Natural killer cell (primary cell): ENCODE results near the gene NBEAL2. TPM values are rescaled to one million over a fixed set of nuclear protein-coding genes. Genes with fewer than 3 reads are reported as not detected.
A peak's percentile ranks its signal among the peaks of the same experiment; 100 is the strongest.

Experiments used
- ATAC-seq, 3 donors: fragments of 150-1000 bp in 2 of 3; fragments of 200-7000 bp in 1 of 3; cut with Tn5 transposase; 1 replicate in 1 of 3; 2 replicates in 2 of 3; pipeline ENCODE4 v1.10.0; 2021; ENCODE audit warnings: mild to moderate bottlenecking in 2 of 3, moderate library complexity in 2 of 3
- DNase-seq, 2 donors: peaks; one replicate each; pipeline versions ENCODE4 v3.0.0 to v3.0.0-alpha.2; 2013 to 2021; ENCODE audit warnings: mixed read lengths in 1 of 2
- H3K27ac ChIP-seq: one replicate; pipeline ENCODE4 v1.5.1; 2013; ENCODE audit warnings: mild to moderate bottlenecking, low read length
- H3K27me3 ChIP-seq: one replicate; pipeline ENCODE4 v1.6.1; 2013; ENCODE audit warnings: low read length; ENCODE audit not compliant: control insufficient read depth, insufficient read depth
- H3K36me3 ChIP-seq: one replicate; pipeline ENCODE4 v1.6.1; 2013; ENCODE audit warnings: low read length; ENCODE audit not compliant: control insufficient read depth, insufficient read depth
- H3K4me1 ChIP-seq: one replicate; pipeline ENCODE4 v1.6.1; 2013; ENCODE audit warnings: low read length; ENCODE audit not compliant: control insufficient read depth, insufficient read depth
- H3K4me3 ChIP-seq: one replicate; pipeline ENCODE4 v1.5.1; 2013; ENCODE audit warnings: low read length
- H3K9me3 ChIP-seq: one replicate; pipeline ENCODE4 v1.6.1; 2013; ENCODE audit warnings: low read length; ENCODE audit not compliant: control insufficient read depth, insufficient read depth
- H3K27ac Mint-ChIP-seq, 2 donors: one replicate each; pipeline ENCODE4 v1.8.0; 2022; ENCODE audit warnings: mild to moderate bottlenecking in 2 of 2, mixed read lengths in 2 of 2, moderate library complexity in 1 of 2
- H3K27me3 Mint-ChIP-seq, 2 donors: one replicate each; pipeline ENCODE4 v1.8.0; 2022; ENCODE audit warnings: low read depth in 2 of 2, mixed read lengths in 2 of 2
- H3K36me3 Mint-ChIP-seq: one replicate; pipeline ENCODE4 v1.8.0; 2022; ENCODE audit warnings: mixed read lengths
- H3K4me1 Mint-ChIP-seq, 2 donors: one replicate each; pipeline ENCODE4 v1.8.0; 2022; ENCODE audit warnings: mixed read lengths in 2 of 2
- H3K4me3 Mint-ChIP-seq: one replicate; pipeline ENCODE4 v1.8.0; 2022; ENCODE audit warnings: mild to moderate bottlenecking, moderate library complexity, mixed read lengths
- H3K9me3 Mint-ChIP-seq, 2 donors: one replicate each; pipeline ENCODE4 v1.8.0; 2022; ENCODE audit warnings: mixed read lengths in 2 of 2
- WGBS: methylation state at CpG from one replicate; pipeline ENCODE4 v1.1.7; 2013; ENCODE audit warnings: missing lambda C conversion rate; ENCODE audit not compliant: insufficient coverage; 5-methylcytosine and 5-hydroxymethylcytosine counted together
- intact Hi-C: fragments of 100-400 bp; cut with micrococcal nuclease; formaldehyde crosslinking; loops from one replicate; pipeline ENCODE4 v1.14.2; 2022
- total RNA-seq, 4 donors: library from RNA; stranded (reverse); fragments of 120-200 nt in 1 of 4; gene quantifications; one replicate each; pipeline versions ENCODE4 v1.2.3 to v1.2.4, GENCODE V29; 2013 to 2022
- TF ChIP-seq, protein P1 (sequence below): fragments of 200-600 bp; IDR thresholded peaks from one replicate; pipeline ENCODE4 v1.8.0; 2022; ENCODE audit warnings: antibody characterized with exemption

Gene NBEAL2, protein sequence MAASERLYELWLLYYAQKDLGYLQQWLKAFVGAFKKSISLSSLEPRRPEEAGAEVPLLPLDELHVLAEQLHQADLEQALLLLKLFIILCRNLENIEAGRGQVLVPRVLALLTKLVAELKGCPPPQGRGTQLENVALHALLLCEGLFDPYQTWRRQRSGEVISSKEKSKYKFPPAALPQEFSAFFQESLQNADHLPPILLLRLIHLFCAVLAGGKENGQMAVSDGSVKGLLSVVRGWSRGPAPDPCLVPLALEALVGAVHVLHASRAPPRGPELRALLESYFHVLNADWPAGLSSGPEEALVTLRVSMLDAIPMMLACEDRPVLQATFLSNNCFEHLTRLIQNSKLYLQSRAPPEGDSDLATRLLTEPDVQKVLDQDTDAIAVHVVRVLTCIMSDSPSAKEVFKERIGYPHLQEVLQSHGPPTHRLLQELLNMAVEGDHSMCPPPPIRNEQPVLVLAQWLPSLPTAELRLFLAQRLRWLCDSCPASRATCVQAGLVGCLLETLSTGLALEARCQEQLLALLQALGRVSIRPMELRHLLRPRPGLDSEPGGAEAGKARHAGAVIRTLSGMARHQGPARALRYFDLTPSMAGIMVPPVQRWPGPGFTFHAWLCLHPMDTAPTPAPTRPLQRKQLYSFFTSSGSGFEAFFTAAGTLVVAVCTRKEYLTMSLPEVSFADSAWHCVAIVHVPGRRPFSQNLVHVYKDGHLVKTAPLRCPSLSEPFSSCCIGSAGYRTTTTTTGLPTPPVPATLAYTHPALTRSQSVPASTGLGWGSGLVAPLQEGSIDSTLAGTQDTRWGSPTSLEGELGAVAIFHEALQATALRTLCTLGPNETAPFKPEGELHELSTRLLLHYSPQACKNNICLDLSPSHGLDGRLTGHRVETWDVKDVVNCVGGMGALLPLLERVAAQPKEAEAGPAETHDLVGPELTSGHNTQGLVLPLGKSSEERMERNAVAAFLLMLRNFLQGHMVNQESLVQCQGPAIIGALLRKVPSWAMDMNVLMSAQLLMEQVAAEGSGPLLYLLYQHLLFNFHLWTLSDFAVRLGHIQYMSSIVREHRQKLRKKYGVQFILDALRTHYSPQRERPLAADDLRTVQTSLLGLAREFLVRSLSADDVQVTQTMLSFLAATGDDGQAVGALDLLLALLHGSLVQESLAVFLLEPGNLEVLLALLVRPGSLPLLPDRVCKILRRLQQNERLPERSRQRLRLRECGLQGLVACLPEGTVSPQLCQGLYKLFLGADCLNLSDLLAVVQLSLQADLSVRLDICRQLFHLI (N-terminal part only)
- total RNA-seq = 100 to 1,000 TPM; 453 to 536 (median 532) TPM
- 136 TPM for total RNA-seq (2013)

- H3K27ac ChIP-seq = peak within 1 kb of the TSS; percentile 89
- H3K4me3 ChIP-seq = peak within 1 kb of the TSS; percentile 89
- no peaks in the 10 kb centered on the region for H3K9me3 Mint-ChIP-seq
- no peaks in the 10 kb centered on the region for H3K9me3 ChIP-seq
- H3K4me1 Mint-ChIP-seq = peaks cover 45 to 65% of the 10 kb centered on the region in 2 donors
- ATAC-seq (peak; percentile 73 to 91 (median 79)), DNase-seq (peak; percentile 93 to 97)
- TF ChIP-seq, protein P1, sequence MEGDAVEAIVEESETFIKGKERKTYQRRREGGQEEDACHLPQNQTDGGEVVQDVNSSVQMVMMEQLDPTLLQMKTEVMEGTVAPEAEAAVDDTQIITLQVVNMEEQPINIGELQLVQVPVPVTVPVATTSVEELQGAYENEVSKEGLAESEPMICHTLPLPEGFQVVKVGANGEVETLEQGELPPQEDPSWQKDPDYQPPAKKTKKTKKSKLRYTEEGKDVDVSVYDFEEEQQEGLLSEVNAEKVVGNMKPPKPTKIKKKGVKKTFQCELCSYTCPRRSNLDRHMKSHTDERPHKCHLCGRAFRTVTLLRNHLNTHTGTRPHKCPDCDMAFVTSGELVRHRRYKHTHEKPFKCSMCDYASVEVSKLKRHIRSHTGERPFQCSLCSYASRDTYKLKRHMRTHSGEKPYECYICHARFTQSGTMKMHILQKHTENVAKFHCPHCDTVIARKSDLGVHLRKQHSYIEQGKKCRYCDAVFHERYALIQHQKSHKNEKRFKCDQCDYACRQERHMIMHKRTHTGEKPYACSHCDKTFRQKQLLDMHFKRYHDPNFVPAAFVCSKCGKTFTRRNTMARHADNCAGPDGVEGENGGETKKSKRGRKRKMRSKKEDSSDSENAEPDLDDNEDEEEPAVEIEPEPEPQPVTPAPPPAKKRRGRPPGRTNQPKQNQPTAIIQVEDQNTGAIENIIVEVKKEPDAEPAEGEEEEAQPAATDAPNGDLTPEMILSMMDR = no peak
- H3K36me3 Mint-ChIP-seq = no peaks in the 10 kb centered on the region
- no peaks in the 10 kb centered on the region for H3K27me3 Mint-ChIP-seq
- peak within 1 kb of the TSS; percentile 94 for H3K27ac Mint-ChIP-seq
- H3K4me1 ChIP-seq = peaks cover 85% of the 10 kb centered on the region
- intact Hi-C loops = loop anchor here (1.0 to 5.0 kb wide), 5 partner anchors 8 to 186 kb away; partner anchors contain the start of gene SETD2
- no peaks in the 10 kb centered on the region for H3K27me3 ChIP-seq
- H3K36me3 ChIP-seq = no peaks in the 10 kb centered on the region
- peak within 1 kb of the TSS; percentile 90 for H3K4me3 Mint-ChIP-seq
- under 1% methylated on average over 73 of the region's 73 CpGs for WGBS
Observed at GRCh38 chr3:46978985-46979944, at the start of gene NBEAL2. NBEAL2 (plus strand) TSS chr3:46979666; CDS start chr3:46979862, 196 bp downstream.

DNA sequence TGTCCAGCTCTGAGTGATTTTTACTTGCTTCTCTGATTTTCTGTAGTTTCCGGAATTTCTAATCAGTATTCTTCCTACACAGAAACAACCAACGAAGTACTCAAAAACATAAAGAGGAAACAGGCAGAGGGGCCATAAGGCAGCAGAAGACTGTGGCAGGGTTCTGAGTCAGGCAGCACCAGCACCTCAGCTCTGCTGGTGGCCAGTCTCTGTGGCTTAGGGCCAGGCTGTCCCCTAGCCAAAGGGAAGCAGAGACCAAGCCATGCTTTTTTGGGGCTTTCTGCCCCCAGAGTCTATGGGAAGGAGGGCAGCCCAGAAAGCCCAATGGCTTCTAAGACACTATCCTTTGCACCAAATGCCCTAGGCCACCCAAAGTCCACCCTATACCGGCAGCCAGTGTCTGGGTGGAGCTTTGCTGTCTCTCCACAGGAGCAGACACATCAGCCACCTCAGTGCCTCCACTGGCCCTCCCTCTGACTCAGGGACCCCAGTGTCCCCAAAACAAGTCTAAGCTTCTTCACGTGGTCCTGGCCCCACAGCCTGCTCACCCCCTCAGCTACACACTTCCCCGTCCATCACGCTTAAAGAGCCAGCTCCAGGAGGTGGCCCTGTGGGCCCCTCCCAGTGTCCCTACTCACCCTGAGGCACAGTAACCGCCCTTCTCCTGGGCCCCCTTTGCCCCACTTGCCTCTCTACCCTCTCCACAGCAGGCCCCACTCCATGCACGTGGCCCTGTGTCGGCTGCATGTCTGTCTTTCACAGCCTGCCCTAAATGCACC lies 49.1 kb upstream of the NBEAL2 start:
- DNase-seq (no peak), ATAC-seq (peak in 1 of 3 donors; percentile 22)
- intact Hi-C loops = loop anchor here (2.0 kb wide), 1 partner anchor 24 kb away; no protein-coding TSS in a partner anchor
- TF ChIP-seq, protein P1 = no peak
- H3K4me3 Mint-ChIP-seq = peak overlapping the region; percentile 82
- H3K27ac ChIP-seq = peak overlapping the region; percentile 82
- H3K27me3 Mint-ChIP-seq = no peaks in the 10 kb centered on the region
- H3K4me1 ChIP-seq = peaks cover 89% of the 10 kb centered on the region
- H3K36me3 Mint-ChIP-seq = peaks cover 12% of the 10 kb centered on the region
- H3K4me3 ChIP-seq = no peak overlapping the region
- peak overlapping the region; percentile 88 to 95 for H3K27ac Mint-ChIP-seq
- H3K27me3 ChIP-seq = no peaks in the 10 kb centered on the region
- H3K9me3 Mint-ChIP-seq = peaks cover 4 to 7% of the 10 kb centered on the region in 2 donors
- H3K36me3 ChIP-seq = peaks cover 16% of the 10 kb centered on the region
- peaks cover 69 to 73% of the 10 kb centered on the region in 2 donors for H3K4me1 Mint-ChIP-seq
- H3K9me3 ChIP-seq = peaks cover 9% of the 10 kb centered on the region
- 43% methylated on average over 9 of the region's 9 CpGs for WGBS
